ENCODE measurements around the gene CAPN5.

CAPN5 gene

DNA sequence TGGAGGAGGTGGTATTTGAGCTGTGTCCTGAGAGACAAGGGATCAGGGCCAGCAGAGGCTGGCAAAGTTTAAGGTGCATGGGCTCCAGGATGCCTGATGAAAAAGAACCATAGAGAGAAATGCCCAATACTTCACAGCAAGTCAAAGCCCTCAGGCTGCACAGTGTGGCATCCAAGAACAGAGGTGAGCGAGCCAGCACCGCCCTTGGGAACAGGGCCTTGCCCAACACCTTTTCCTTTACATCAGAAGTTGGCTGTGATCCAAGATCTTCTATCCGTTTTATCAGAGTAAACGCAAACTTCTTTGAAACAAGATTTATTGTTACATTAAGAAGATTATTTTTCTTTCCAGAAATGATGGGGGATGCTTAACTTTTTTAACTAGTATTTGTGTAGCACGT lies 31.2 kb upstream of the CAPN5 start:
- H3K36me3 ChIP-seq (ENCODE audit: control insufficient read depth in 1 of 2, insufficient read depth in 2 of 2, low read length in 2 of 2): no peaks in the 10 kb centered on the region
- no peaks in the 10 kb centered on the region for H3K79me2 ChIP-seq (ENCODE audit: control insufficient read depth, insufficient read depth, low read length, poor library complexity)
- H2AK5ac ChIP-seq (ENCODE audit: low read length): no peak overlapping the region
- no peaks in the 10 kb centered on the region for H3K79me1 ChIP-seq (ENCODE audit: low read length)
- no peak overlapping the region for H2AFZ ChIP-seq (ENCODE audit: insufficient read depth, low read length, poor library complexity)
- WGBS (ENCODE audit: extremely low coverage, insufficient coverage, insufficient read length): no CpG with 5 or more reads among the region's 5 CpGs
- no peak overlapping the region for H2BK12ac ChIP-seq (ENCODE audit: low read length)
- H3K9ac ChIP-seq (ENCODE audit: low read length): no peak overlapping the region
- H3K4me1 ChIP-seq (ENCODE audit: control insufficient read depth in 1 of 2, insufficient read depth in 2 of 2, low read length in 2 of 2): peaks cover 0 to 4% of the 10 kb centered on the region in 2 experiments
- no peak overlapping the region for H3K18ac ChIP-seq (ENCODE audit: low read length)
- no peak overlapping the region for H4K12ac ChIP-seq (ENCODE audit: low read depth, low read length)
- no peak overlapping the region for H3K14ac ChIP-seq (ENCODE audit: low read length)
- DNase-seq: peak; percentile 53 to 63
- H3K4ac ChIP-seq (ENCODE audit: low read depth, low read length): no peak overlapping the region
- peaks cover 12% of the 10 kb centered on the region for H3K9me3 ChIP-seq (ENCODE audit: insufficient read depth, low read depth, low read length)
- no peak overlapping the region for H3K27ac ChIP-seq (ENCODE audit: low read depth, low read length)
- H3K4me2 ChIP-seq (ENCODE audit: low read length): no peak overlapping the region
- H4K8ac ChIP-seq (ENCODE audit: low read depth, low read length): no peak overlapping the region
- H3K23ac ChIP-seq (ENCODE audit: low read length): no peak overlapping the region
- H3K27me3 ChIP-seq (ENCODE audit: insufficient read depth, low read length): peaks cover 16% of the 10 kb centered on the region
- no peak overlapping the region for H4K91ac ChIP-seq (ENCODE audit: low read depth, low read length)
- H2BK5ac ChIP-seq (ENCODE audit: low read depth, low read length, poor library complexity): no peak overlapping the region
- no peak overlapping the region for H3K4me3 ChIP-seq (ENCODE audit: low read depth, low read length)
- H2BK120ac ChIP-seq (ENCODE audit: insufficient read depth, low read length, poor library complexity): no peak overlapping the region

- no peak overlapping the region for H2BK120ac ChIP-seq (ENCODE audit: insufficient read depth, low read length, poor library complexity)
- DNase-seq: peak; percentile 15 to 39
- H3K9ac ChIP-seq (ENCODE audit: low read length): no peak overlapping the region
- no peak overlapping the region for H2BK5ac ChIP-seq (ENCODE audit: low read depth, low read length, poor library complexity)
- H3K79me2 ChIP-seq (ENCODE audit: control insufficient read depth, insufficient read depth, low read length, poor library complexity): no peaks in the 10 kb centered on the region
- H4K8ac ChIP-seq (ENCODE audit: low read depth, low read length): no peak overlapping the region
- no peaks in the 10 kb centered on the region for H3K79me1 ChIP-seq (ENCODE audit: low read length)
- no peak overlapping the region for H3K4ac ChIP-seq (ENCODE audit: low read depth, low read length)
- no peak overlapping the region for H4K91ac ChIP-seq (ENCODE audit: low read depth, low read length)
- no peak overlapping the region for H3K27ac ChIP-seq (ENCODE audit: low read depth, low read length)
- H3K9me3 ChIP-seq (ENCODE audit: insufficient read depth, low read depth, low read length): peaks cover 13% of the 10 kb centered on the region
- no peak overlapping the region for H3K4me3 ChIP-seq (ENCODE audit: low read depth, low read length)
- H4K12ac ChIP-seq (ENCODE audit: low read depth, low read length): no peak overlapping the region
- WGBS (ENCODE audit: extremely low coverage, insufficient coverage, insufficient read length): no CpG with 5 or more reads among the region's 5 CpGs
- H2BK12ac ChIP-seq (ENCODE audit: low read length): no peak overlapping the region
- no peak overlapping the region for H3K18ac ChIP-seq (ENCODE audit: low read length)
- H2AFZ ChIP-seq (ENCODE audit: insufficient read depth, low read length, poor library complexity): no peak overlapping the region
- H3K36me3 ChIP-seq (ENCODE audit: control insufficient read depth in 1 of 2, insufficient read depth in 2 of 2, low read length in 2 of 2): no peaks in the 10 kb centered on the region
- H3K14ac ChIP-seq (ENCODE audit: low read length): no peak overlapping the region
- H2AK5ac ChIP-seq (ENCODE audit: low read length): no peak overlapping the region
- peaks cover 17% of the 10 kb centered on the region for H3K27me3 ChIP-seq (ENCODE audit: insufficient read depth, low read length)
- H3K4me1 ChIP-seq (ENCODE audit: control insufficient read depth in 1 of 2, insufficient read depth in 2 of 2, low read length in 2 of 2): peaks cover 0 to 4% of the 10 kb centered on the region in 2 experiments
- no peak overlapping the region for H3K4me2 ChIP-seq (ENCODE audit: low read length)
- no peak overlapping the region for H3K23ac ChIP-seq (ENCODE audit: low read length)
Observed at GRCh38 chr11:77036398-77036797, 30.4 kb upstream of the CAPN5 start.

- Histone ChIP-seq H3K27me3 (ENCODE audit: insufficient read depth, low read length) (peaks cover 17% of the 10 kb centered on the region), H3K4me2 (ENCODE audit: low read length) (no peak overlapping the region), H2BK120ac (ENCODE audit: insufficient read depth, low read length, poor library complexity) (no peak overlapping the region), H4K8ac (ENCODE audit: low read depth, low read length) (no peak overlapping the region), H3K36me3 (ENCODE audit: control insufficient read depth in 1 of 2, insufficient read depth in 2 of 2, low read length in 2 of 2) (no peaks in the 10 kb centered on the region), H3K4me1 (ENCODE audit: control insufficient read depth in 1 of 2, insufficient read depth in 2 of 2, low read length in 2 of 2) (peaks cover 0 to 4% of the 10 kb centered on the region in 2 experiments), H2AK5ac (ENCODE audit: low read length) (no peak overlapping the region), H2BK12ac (ENCODE audit: low read length) (no peak overlapping the region), H3K4ac (ENCODE audit: low read depth, low read length) (no peak overlapping the region), H3K14ac (ENCODE audit: low read length) (no peak overlapping the region), H2AFZ (ENCODE audit: insufficient read depth, low read length, poor library complexity) (no peak overlapping the region), H2BK5ac (ENCODE audit: low read depth, low read length, poor library complexity) (no peak overlapping the region), H4K91ac (ENCODE audit: low read depth, low read length) (no peak overlapping the region), H3K4me3 (ENCODE audit: low read depth, low read length) (no peak overlapping the region), H3K9me3 (ENCODE audit: insufficient read depth, low read depth, low read length) (peaks cover 13% of the 10 kb centered on the region), H3K27ac (ENCODE audit: low read depth, low read length) (no peak overlapping the region), H3K9ac (ENCODE audit: low read length) (no peak overlapping the region), H3K79me1 (ENCODE audit: low read length) (no peaks in the 10 kb centered on the region), H3K79me2 (ENCODE audit: control insufficient read depth, insufficient read depth, low read length, poor library complexity) (no peaks in the 10 kb centered on the region), H4K12ac (ENCODE audit: low read depth, low read length) (no peak overlapping the region), H3K18ac (ENCODE audit: low read length) (no peak overlapping the region), H3K23ac (ENCODE audit: low read length) (no peak overlapping the region)
- DNase-seq: no peak
- WGBS (ENCODE audit: extremely low coverage, insufficient coverage, insufficient read length): no CpG with 5 or more reads among the region's 10 CpGs
Observed at GRCh38 chr11:77037057-77037456, 29.7 kb upstream of the CAPN5 start.

GRCh38 chr11:77038029-77038824 lies 28.5 kb upstream of the CAPN5 start:
- Histone ChIP-seq H2AK5ac (ENCODE audit: low read length) (no peak overlapping the region), H3K27ac (ENCODE audit: low read depth, low read length) (no peak overlapping the region), H2BK12ac (ENCODE audit: low read length) (no peak overlapping the region), H4K91ac (ENCODE audit: low read depth, low read length) (no peak overlapping the region), H3K79me1 (ENCODE audit: low read length) (no peaks in the 10 kb centered on the region), H3K4me3 (ENCODE audit: low read depth, low read length) (no peak overlapping the region), H3K14ac (ENCODE audit: low read length) (no peak overlapping the region), H3K18ac (ENCODE audit: low read length) (no peak overlapping the region), H2BK5ac (ENCODE audit: low read depth, low read length, poor library complexity) (no peak overlapping the region), H3K9ac (ENCODE audit: low read length) (no peak overlapping the region), H4K12ac (ENCODE audit: low read depth, low read length) (no peak overlapping the region), H3K4ac (ENCODE audit: low read depth, low read length) (no peak overlapping the region), H3K79me2 (ENCODE audit: control insufficient read depth, insufficient read depth, low read length, poor library complexity) (no peaks in the 10 kb centered on the region), H3K23ac (ENCODE audit: low read length) (no peak overlapping the region), H2AFZ (ENCODE audit: insufficient read depth, low read length, poor library complexity) (no peak overlapping the region), H3K4me2 (ENCODE audit: low read length) (no peak overlapping the region), H4K8ac (ENCODE audit: low read depth, low read length) (no peak overlapping the region), H3K9me3 (ENCODE audit: insufficient read depth, low read depth, low read length) (peaks cover 13% of the 10 kb centered on the region), H2BK120ac (ENCODE audit: insufficient read depth, low read length, poor library complexity) (no peak overlapping the region), H3K4me1 (ENCODE audit: control insufficient read depth in 1 of 2, insufficient read depth in 2 of 2, low read length in 2 of 2) (peaks cover 0 to 4% of the 10 kb centered on the region in 2 experiments), H3K27me3 (ENCODE audit: insufficient read depth, low read length) (peaks cover 17% of the 10 kb centered on the region), H3K36me3 (ENCODE audit: control insufficient read depth in 1 of 2, insufficient read depth in 2 of 2, low read length in 2 of 2) (no peaks in the 10 kb centered on the region)
- no peak for DNase-seq
- WGBS (ENCODE audit: extremely low coverage, insufficient coverage, insufficient read length): no CpG with 5 or more reads among the region's 10 CpGs
